WTC11 (cell line): ENCODE data around the gene NDUFV3. TPM values are rescaled to one million over a fixed set of nuclear protein-coding genes. Genes with fewer than 3 reads are reported as not detected.

Experiments
- ATAC-seq: fragments of 200-7000 bp; cut with Tn5 transposase; 2 replicates; pipeline ENCODE4 v1.10.0; 2021; ENCODE audit warnings: mild to moderate bottlenecking, moderate library complexity
- CTCF ChIA-PET: fragments of 300-600 bp; sonication (Branson Sonifier 250); formaldehyde crosslinking; loops from one replicate; lab custom pipeline; 2021; ENCODE audit warnings: antibody characterized with exemption; lab: Charles Lee
- POLR2A ChIA-PET: fragments of 350-600 bp; sonication (Branson Sonifier 250); formaldehyde crosslinking; loops from one replicate; lab custom pipeline; 2021; ENCODE audit warnings: antibody characterized with exemption; lab: Charles Lee
- DNase-seq: peaks from one replicate; pipeline ENCODE4 v3.0.0; 2021; ENCODE audit warnings: low spot score
- H3K27ac Mint-ChIP-seq: 2 replicates; pipeline ENCODE4 v1.8.0; 2021; ENCODE audit warnings: mixed read lengths
- H3K27me3 Mint-ChIP-seq: 2 replicates; pipeline ENCODE4 v1.8.0; 2021; ENCODE audit warnings: low read depth, mild to moderate bottlenecking, moderate library complexity, mixed read lengths
- H3K36me3 Mint-ChIP-seq: 2 replicates; pipeline ENCODE4 v1.8.0; 2021; ENCODE audit warnings: mixed read lengths
- H3K4me1 Mint-ChIP-seq: 2 replicates; pipeline ENCODE4 v1.8.0; 2022; ENCODE audit warnings: mixed read lengths
- H3K4me3 Mint-ChIP-seq: 2 replicates; pipeline ENCODE4 v1.8.0; 2021; ENCODE audit warnings: mild to moderate bottlenecking, moderate library complexity, mixed read lengths
- H3K9me3 Mint-ChIP-seq: 2 replicates; pipeline ENCODE4 v1.8.0; 2021; ENCODE audit warnings: mixed read lengths
- ATF1 ChIP-seq: sonication (generic); formaldehyde crosslinking; IDR thresholded peaks from 2 replicates; pipeline ENCODE4 v1.8.1; 2023; ENCODE audit warnings: mild to moderate bottlenecking, moderate library complexity, missing genetic modification reagents
- CDX4 ChIP-seq: fragments of 250-450 bp; sonication (Bioruptor Pico); IDR thresholded peaks from 2 replicates; pipeline ENCODE4 v1.9.0; 2021; ENCODE audit warnings: moderate library complexity, mild to moderate bottlenecking, inconsistent platforms, borderline replicate concordance
- CREB1 ChIP-seq: sonication (generic); formaldehyde crosslinking; IDR thresholded peaks from 2 replicates; pipeline ENCODE4 v1.8.0; 2023; ENCODE audit warnings: mild to moderate bottlenecking, missing genetic modification reagents
- CREM ChIP-seq: sonication (generic); formaldehyde crosslinking; IDR thresholded peaks from 2 replicates; pipeline ENCODE4 v1.8.1; 2022; ENCODE audit warnings: mild to moderate bottlenecking, missing genetic modification reagents, moderate library complexity
- E2F4 ChIP-seq: sonication (generic); formaldehyde crosslinking; IDR thresholded peaks from 2 replicates; pipeline ENCODE4 v1.8.1; 2022; ENCODE audit warnings: low read depth, mild to moderate bottlenecking, moderate library complexity, missing genetic modification reagents, borderline replicate concordance
- ELF4 ChIP-seq: sonication (generic); formaldehyde crosslinking; IDR thresholded peaks from 2 replicates; pipeline ENCODE4 v1.8.1; 2022; ENCODE audit warnings: low read depth, mild to moderate bottlenecking, moderate library complexity, missing genetic modification reagents
- FOXK1 ChIP-seq: sonication (generic); formaldehyde crosslinking; IDR thresholded peaks from 2 replicates; pipeline ENCODE4 v1.8.0; 2022; ENCODE audit warnings: mild to moderate bottlenecking, moderate library complexity, missing genetic modification reagents
- GABPB1 ChIP-seq: sonication (generic); formaldehyde crosslinking; IDR thresholded peaks from 2 replicates; pipeline ENCODE4 v1.8.1; 2023; ENCODE audit warnings: mild to moderate bottlenecking, missing genetic modification reagents
- HMGA2 ChIP-seq: fragments of 250-450 bp; sonication (Bioruptor Pico); IDR thresholded peaks from 2 replicates; pipeline ENCODE4 v1.4.0; 2021; ENCODE audit warnings: mild to moderate bottlenecking, moderate library complexity
- IRF2 ChIP-seq: sonication (generic); formaldehyde crosslinking; IDR thresholded peaks from 2 replicates; pipeline ENCODE4 v1.8.0; 2022; ENCODE audit warnings: low read depth, missing genetic modification reagents, borderline replicate concordance
- MAX ChIP-seq: sonication (generic); formaldehyde crosslinking; IDR thresholded peaks from 2 replicates; pipeline ENCODE4 v1.8.0; 2022; ENCODE audit warnings: mild to moderate bottlenecking, missing genetic modification reagents
- NFE2L1 ChIP-seq: sonication (generic); formaldehyde crosslinking; IDR thresholded peaks from 2 replicates; pipeline ENCODE4 v1.8.1; 2023; ENCODE audit warnings: missing genetic modification reagents
- NR3C1 ChIP-seq: sonication (generic); formaldehyde crosslinking; conservative IDR thresholded peaks from 2 replicates; pipeline ENCODE4 v1.8.1; 2023; ENCODE audit warnings: low read depth, mild to moderate bottlenecking, missing genetic modification reagents
- PRRX2 ChIP-seq: fragments of 250-450 bp; sonication (Bioruptor Pico); IDR thresholded peaks from 2 replicates; pipeline ENCODE4 v1.8.0; 2021; ENCODE audit warnings: mild to moderate bottlenecking
- RORB ChIP-seq: fragments of 250-450 bp; sonication (Bioruptor Pico); IDR thresholded peaks from 2 replicates; pipeline ENCODE4 v1.9.0; 2021; ENCODE audit warnings: mild to moderate bottlenecking
- SMAD4 ChIP-seq: sonication (generic); formaldehyde crosslinking; IDR thresholded peaks from 2 replicates; pipeline ENCODE4 v1.8.0; 2022; ENCODE audit warnings: mild to moderate bottlenecking, missing genetic modification reagents
- TEAD1 ChIP-seq: sonication (generic); formaldehyde crosslinking; IDR thresholded peaks from 2 replicates; pipeline ENCODE4 v1.8.0; 2022; ENCODE audit warnings: mild to moderate bottlenecking, missing genetic modification reagents
- USF1 ChIP-seq: sonication (generic); formaldehyde crosslinking; IDR thresholded peaks from 2 replicates; pipeline ENCODE4 v1.8.0; 2022; ENCODE audit warnings: mild to moderate bottlenecking, missing genetic modification reagents
- ZBTB43 ChIP-seq: sonication (generic); formaldehyde crosslinking; IDR thresholded peaks from 2 replicates; pipeline ENCODE4 v1.8.1; 2023; ENCODE audit warnings: mild to moderate bottlenecking, missing genetic modification reagents
- ZNF219 ChIP-seq: sonication (generic); formaldehyde crosslinking; IDR thresholded peaks from 2 replicates; pipeline ENCODE4 v1.8.0; 2023; ENCODE audit warnings: missing genetic modification reagents, mild to moderate bottlenecking, borderline replicate concordance
- ZSCAN18 ChIP-seq: fragments of 250-450 bp; sonication (Bioruptor Pico); IDR thresholded peaks from 2 replicates; pipeline ENCODE4 v2.1.2; 2022; ENCODE audit warnings: mild to moderate bottlenecking, moderate library complexity
- total RNA-seq: library from RNA; stranded (reverse); gene quantifications from 3 replicates; pipeline ENCODE4 v1.2.3, GENCODE V29; 2021
- TF ChIP-seq, protein P1 (sequence below): sonication (generic); formaldehyde crosslinking; IDR thresholded peaks from 2 replicates; pipeline ENCODE4 v1.8.1; 2023; ENCODE audit warnings: mild to moderate bottlenecking, missing genetic modification reagents, moderate library complexity
- TF ChIP-seq, protein P2 (sequence below): sonication (generic); formaldehyde crosslinking; IDR thresholded peaks from 2 replicates; pipeline ENCODE4 v1.8.1; 2022; ENCODE audit warnings: mild to moderate bottlenecking, moderate library complexity, missing genetic modification reagents

NDUFV3 gene
- total RNA-seq, 1 experiment from 2014 or later, result 28.5 TPM

- H3K4me1 Mint-ChIP-seq, result peaks cover 2% of the 10 kb centered on the region
- peak overlapping the region; percentile 84 for H3K27ac Mint-ChIP-seq
- no peak overlapping the region for H3K4me3 Mint-ChIP-seq
- CTCF ChIA-PET, result no interaction called here
- H3K27me3 Mint-ChIP-seq, result no peaks in the 10 kb centered on the region
- H3K36me3 Mint-ChIP-seq, result peaks cover 60% of the 10 kb centered on the region
- H3K9me3 Mint-ChIP-seq, result no peaks in the 10 kb centered on the region
- DNase-seq, result no peak
- no peak for ATAC-seq
- TF ChIP-seq E2F4 (no peak), ATF1 (CRISPR knock-in tag) (no peak), ZBTB43 (no peak), CREB1 (CRISPR knock-in tag) (no peak), NR3C1 (CRISPR knock-in tag) (no peak), CREM (CRISPR knock-in tag) (no peak), IRF2 (CRISPR knock-in tag) (no peak), SMAD4 (CRISPR knock-in tag) (no peak), ZSCAN18 (CRISPR knock-in tag) (no peak), MAX (CRISPR knock-in tag) (no peak), USF1 (no peak), TEAD1 (no peak), RORB (CRISPR knock-in tag) (no peak), GABPB1 (CRISPR knock-in tag) (no peak), FOXK1 (CRISPR knock-in tag) (no peak), HMGA2 (CRISPR knock-in tag) (no peak), PRRX2 (CRISPR knock-in tag) (no peak)
- TF ChIP-seq, protein P1, sequence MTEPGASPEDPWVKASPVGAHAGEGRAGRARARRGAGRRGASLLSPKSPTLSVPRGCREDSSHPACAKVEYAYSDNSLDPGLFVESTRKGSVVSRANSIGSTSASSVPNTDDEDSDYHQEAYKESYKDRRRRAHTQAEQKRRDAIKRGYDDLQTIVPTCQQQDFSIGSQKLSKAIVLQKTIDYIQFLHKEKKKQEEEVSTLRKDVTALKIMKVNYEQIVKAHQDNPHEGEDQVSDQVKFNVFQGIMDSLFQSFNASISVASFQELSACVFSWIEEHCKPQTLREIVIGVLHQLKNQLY, result no peak
- POLR2A ChIA-PET, result no interaction called here
Measured at GRCh38 chr21:42858957-42859890, 33.9 kb upstream of the NDUFV3 start.

DNA sequence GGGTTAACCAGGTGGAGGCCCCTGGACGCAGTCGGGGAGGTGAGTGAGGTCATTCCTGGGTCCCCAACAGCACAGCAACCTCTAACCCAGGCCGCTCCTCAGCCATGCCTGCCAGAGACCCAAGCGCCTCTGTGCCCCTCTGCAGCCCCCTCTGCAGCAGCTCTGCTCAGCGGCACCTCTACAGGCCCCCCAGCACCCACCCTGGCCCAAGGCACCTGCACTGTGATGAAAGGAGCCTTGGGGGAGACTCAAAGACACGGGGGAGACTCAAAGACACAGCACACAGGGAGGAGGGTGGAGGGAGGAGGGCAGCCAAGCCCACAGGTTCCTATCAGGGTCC lies 33.2 kb upstream of the NDUFV3 start:
- Mint-ChIP-seq H3K27ac (no peak overlapping the region), H3K9me3 (no peaks in the 10 kb centered on the region), H3K36me3 (peaks cover 59% of the 10 kb centered on the region), H3K4me1 (peaks cover 2% of the 10 kb centered on the region), H3K27me3 (no peaks in the 10 kb centered on the region), H3K4me3 (no peak overlapping the region)
- ATAC-seq, result no peak
- DNase-seq, result no peak
- CTCF ChIA-PET, result no interaction called here
- POLR2A ChIA-PET, result no interaction called here
- no peak for TF ChIP-seq CDX4
- no peak for TF ChIP-seq ELF4
- TF ChIP-seq ZNF219 (CRISPR knock-in tag), result no peak
- TF ChIP-seq, protein P2, sequence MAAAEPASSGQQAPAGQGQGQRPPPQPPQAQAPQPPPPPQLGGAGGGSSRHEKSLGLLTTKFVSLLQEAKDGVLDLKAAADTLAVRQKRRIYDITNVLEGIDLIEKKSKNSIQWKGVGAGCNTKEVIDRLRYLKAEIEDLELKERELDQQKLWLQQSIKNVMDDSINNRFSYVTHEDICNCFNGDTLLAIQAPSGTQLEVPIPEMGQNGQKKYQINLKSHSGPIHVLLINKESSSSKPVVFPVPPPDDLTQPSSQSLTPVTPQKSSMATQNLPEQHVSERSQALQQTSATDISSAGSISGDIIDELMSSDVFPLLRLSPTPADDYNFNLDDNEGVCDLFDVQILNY, result no peak
- TF ChIP-seq NFE2L1, result no peak
- TF ChIP-seq, all 79 proteins: peak for 0
